ENCODE results near the gene TSC2. TPM values are rescaled to one million over a fixed set of nuclear protein-coding genes. Genes with fewer than 3 reads are reported as not detected.
A peak's percentile ranks its signal among the peaks of the same experiment; 100 is the strongest.

TSC2 gene
- total and polyA plus RNA-seq, 2 of the 13 experiments (the other 11 are each of a cell fraction or from before 2014, with no cell fraction given) = 19.6 to 40.4 TPM

DNA sequence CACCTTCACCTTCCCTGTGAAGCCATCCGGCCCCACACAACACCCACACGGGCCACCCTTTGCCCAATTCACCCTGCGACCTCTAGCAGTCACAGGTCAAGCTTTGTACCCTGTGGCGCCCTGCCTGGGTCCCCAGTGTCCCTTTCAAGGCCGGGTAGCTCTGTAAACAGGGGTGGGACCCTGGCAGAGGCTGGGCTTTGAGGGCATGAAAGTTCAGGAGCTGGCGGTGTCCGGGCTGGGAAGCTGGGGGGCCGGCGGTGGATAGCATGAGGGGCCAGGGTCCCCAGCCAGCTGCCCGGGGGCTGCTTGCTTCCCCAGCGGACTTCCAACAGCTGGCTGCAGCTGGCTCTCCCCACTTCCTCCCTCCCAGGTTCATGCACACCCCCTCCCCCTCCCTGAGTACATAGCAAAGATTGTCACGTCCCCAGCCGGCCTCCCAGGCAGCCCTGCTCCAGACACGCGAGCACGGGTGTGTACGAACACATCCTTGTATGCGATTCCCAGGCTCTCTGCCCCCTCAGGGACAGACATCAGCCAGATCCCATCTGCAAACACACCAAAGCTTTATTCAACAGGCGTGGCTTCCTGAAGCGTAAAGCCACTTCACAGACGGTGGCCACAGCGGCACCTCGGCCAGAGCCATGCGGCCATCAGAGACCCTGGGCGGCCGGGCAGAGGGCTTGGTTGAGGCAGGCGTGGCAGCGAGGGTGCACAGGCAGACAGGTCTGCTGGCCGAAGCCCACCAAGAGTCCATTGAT lies 8.3 kb upstream of the TSC2 start (continued):
- TF ChIP-seq, protein P1, sequence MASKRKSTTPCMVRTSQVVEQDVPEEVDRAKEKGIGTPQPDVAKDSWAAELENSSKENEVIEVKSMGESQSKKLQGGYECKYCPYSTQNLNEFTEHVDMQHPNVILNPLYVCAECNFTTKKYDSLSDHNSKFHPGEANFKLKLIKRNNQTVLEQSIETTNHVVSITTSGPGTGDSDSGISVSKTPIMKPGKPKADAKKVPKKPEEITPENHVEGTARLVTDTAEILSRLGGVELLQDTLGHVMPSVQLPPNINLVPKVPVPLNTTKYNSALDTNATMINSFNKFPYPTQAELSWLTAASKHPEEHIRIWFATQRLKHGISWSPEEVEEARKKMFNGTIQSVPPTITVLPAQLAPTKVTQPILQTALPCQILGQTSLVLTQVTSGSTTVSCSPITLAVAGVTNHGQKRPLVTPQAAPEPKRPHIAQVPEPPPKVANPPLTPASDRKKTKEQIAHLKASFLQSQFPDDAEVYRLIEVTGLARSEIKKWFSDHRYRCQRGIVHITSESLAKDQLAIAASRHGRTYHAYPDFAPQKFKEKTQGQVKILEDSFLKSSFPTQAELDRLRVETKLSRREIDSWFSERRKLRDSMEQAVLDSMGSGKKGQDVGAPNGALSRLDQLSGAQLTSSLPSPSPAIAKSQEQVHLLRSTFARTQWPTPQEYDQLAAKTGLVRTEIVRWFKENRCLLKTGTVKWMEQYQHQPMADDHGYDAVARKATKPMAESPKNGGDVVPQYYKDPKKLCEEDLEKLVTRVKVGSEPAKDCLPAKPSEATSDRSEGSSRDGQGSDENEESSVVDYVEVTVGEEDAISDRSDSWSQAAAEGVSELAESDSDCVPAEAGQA (IDR thresholded peaks at IDR 0.05; ENCODE audit: low read depth) = no peak
- TF ChIP-seq, protein P1 (CRISPR knock-in tag; IDR thresholded peaks at IDR 0.05; ENCODE audit: borderline replicate concordance) = no peak
- TF ChIP-seq ZNF280B (CRISPR knock-in tag; IDR thresholded peaks at IDR 0.05; ENCODE audit: borderline replicate concordance) = no peak; the same call in 1 of the 2 replicates
- TF ChIP-seq EED (CRISPR knock-in tag; IDR thresholded peaks at IDR 0.05) = 0 out of 2 replicates have a peak, but pooled peaks have one; percentile 18
- peak; percentile 51; the same call in 1 of the 2 replicates for TF ChIP-seq STAT6 (CRISPR knock-in tag; IDR thresholded peaks at IDR 0.05; ENCODE audit: borderline replicate concordance)
- TF ChIP-seq SAFB2 (CRISPR knock-in tag; IDR thresholded peaks at IDR 0.05; ENCODE audit: borderline replicate concordance, low read depth) = no peak; the same call in none of the 2 replicates
- TF ChIP-seq CREB3 (CRISPR knock-in tag; IDR thresholded peaks at IDR 0.05) = 0 out of 2 replicates have a peak, but pooled peaks have one; percentile 41
- peak; percentile 65; the same call in 1 of the 2 replicates for TF ChIP-seq THRA (CRISPR knock-in tag; IDR thresholded peaks at IDR 0.05; ENCODE audit: borderline replicate concordance)
- TF ChIP-seq ZNF75D (CRISPR knock-in tag; IDR thresholded peaks at IDR 0.05; ENCODE audit: borderline replicate concordance) = no peak
- no peak for TF ChIP-seq RAD51 (IDR thresholded peaks at IDR 0.05; ENCODE audit: borderline replicate concordance)
- TF ChIP-seq MYNN (CRISPR knock-in tag; IDR thresholded peaks at IDR 0.05; ENCODE audit: low read depth) = no peak
- peak; percentile 73; the same call in 1 of the 2 replicates for TF ChIP-seq ELF3 (CRISPR knock-in tag; IDR thresholded peaks at IDR 0.05)
- peak; percentile 31; the same call in 1 of the 2 replicates for TF ChIP-seq ZNF552 (CRISPR knock-in tag; IDR thresholded peaks at IDR 0.05; ENCODE audit: borderline replicate concordance)
- peak; percentile 98 for TF ChIP-seq ESRRA (CRISPR knock-in tag; IDR thresholded peaks at IDR 0.05; ENCODE audit: low read depth)
- peak; percentile 35; the same call in 1 of the 2 replicates for TF ChIP-seq ZNF775 (CRISPR knock-in tag; IDR thresholded peaks at IDR 0.05; ENCODE audit: borderline replicate concordance)
